IPS-18c (cell line): ENCODE data around the gene GLTPD2.

Source experiments
- H3K4me3 ChIP-seq: 2 replicates; pipeline ENCODE4 v1.7.0; 2013; ENCODE audit warnings: low read depth, mild to moderate bottlenecking, low read length, moderate library complexity; ENCODE audit not compliant: insufficient read depth
- H3K9me3 ChIP-seq: one replicate; pipeline ENCODE4 v1.6.1; 2013; ENCODE audit warnings: mild to moderate bottlenecking, low read length, moderate library complexity; ENCODE audit not compliant: control insufficient read depth, insufficient read depth

Gene GLTPD2

DNA sequence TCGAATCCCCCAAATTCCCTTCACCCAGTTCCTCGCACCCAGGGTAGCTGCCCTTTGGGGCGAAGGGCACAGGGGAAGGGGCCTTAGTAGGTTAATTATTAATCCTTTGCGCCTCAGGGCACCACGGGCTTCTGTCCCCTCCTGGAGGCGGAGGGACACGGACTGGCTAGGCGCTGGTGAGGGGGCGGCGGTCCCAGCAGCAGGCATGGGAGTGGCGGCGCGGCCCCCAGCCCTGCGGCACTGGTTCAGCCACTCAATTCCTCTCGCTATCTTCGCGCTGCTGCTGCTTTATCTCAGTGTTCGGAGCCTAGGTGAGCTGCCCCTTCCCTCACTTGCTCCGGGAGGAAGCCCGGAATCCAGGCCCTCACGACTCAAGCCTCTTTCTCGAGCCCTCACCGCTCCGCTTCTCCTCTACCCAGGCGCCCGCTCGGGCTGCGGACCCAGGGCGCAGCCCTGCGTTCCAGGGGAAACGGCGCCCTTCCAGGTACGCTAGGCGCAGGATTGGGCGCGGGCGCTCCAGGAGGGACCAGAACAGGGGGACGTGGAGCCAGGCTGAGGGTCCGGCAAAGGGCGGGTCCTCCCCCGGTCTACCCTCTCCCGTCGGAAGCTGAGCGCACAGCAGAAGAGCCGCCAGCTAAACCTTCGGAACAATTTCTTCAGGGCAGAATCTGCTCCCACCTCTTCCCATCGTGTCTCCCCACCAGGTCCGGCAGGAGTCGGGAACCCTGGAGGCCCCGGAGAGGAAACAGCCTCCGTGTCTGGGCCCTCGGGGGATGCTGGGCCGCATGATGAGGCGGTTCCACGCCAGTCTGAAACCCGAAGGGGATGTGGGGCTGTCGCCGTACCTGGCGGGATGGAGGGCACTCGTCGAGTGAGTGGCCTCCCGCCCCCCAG is at the start of gene GLTPD2:
GLTPD2 (plus strand) TSS at position 158 of the 894 bp plus-strand sequence; CDS start at position 206, 48 bp downstream.
- no peaks in the 10 kb centered on the region for H3K9me3 ChIP-seq
- H3K4me3 ChIP-seq: peak within 1 kb of the TSS; percentile 80

- peaks cover 2% of the 10 kb centered on the region for H3K9me3 ChIP-seq
- peak within 1 kb of the TSS; percentile 67 for H3K4me3 ChIP-seq
Measured at GRCh38 chr17:4739122-4740024, 49.4 kb upstream of the GLTPD2 start, which contains the start of the genes CXCL16 and ZMYND15. Gene CXCL16, minus strand, starts transcription at chr17:4739928. Its CDS starts 589 bp downstream, at chr17:4739339. Gene ZMYND15, plus strand, starts transcription at chr17:4739833. Its CDS starts 716 bp downstream, at chr17:4740549.

DNA sequence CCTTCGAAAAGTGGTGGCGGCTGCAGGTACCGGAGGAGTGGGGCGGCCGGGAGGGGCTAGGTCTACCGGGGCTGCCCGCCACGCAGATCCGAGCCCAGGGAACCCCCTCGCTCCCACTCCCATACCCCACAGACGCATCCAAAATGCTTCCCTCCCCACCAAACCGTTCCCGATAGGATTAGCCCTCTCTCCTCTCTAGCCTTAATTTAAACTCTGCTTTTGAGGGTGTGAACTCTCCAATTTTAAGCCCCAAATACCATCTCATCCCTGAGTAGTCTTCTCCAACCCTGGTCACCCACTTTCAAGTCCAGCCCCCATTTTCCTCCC is 48.8 kb upstream of the GLTPD2 start:
- Histone ChIP-seq H3K4me3 (peak overlapping the region; percentile 67; the same call in 1 of the 2 replicates), H3K9me3 (peaks cover 2% of the 10 kb centered on the region)

- peaks cover 2% of the 10 kb centered on the region for H3K9me3 ChIP-seq
- no peak overlapping the region for H3K4me3 ChIP-seq
Measured at GRCh38 chr17:4740584-4740983, 48.2 kb upstream of the GLTPD2 start.

DNA sequence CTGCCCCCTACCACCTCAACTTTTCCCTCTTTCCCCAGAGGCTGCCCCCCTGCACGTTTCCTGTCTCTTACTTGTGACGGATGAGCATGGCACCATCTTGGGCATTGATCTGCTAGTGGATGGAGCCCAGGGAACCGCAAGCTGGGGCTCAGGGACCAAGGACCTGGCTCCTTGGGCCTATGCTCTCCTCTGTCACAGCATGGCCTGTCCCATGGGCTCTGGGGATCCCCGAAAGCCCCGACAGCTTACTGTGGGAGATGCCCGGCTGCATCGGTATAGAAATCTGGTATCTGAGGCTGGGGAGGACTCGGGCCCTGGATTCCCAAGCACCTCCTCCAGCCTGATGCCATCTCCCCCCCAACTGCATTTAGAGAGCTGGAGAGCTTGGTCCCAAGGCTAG is 47.2 kb upstream of the GLTPD2 start:
- Histone ChIP-seq H3K4me3 (no peak overlapping the region), H3K9me3 (peaks cover 2% of the 10 kb centered on the region)

DNA sequence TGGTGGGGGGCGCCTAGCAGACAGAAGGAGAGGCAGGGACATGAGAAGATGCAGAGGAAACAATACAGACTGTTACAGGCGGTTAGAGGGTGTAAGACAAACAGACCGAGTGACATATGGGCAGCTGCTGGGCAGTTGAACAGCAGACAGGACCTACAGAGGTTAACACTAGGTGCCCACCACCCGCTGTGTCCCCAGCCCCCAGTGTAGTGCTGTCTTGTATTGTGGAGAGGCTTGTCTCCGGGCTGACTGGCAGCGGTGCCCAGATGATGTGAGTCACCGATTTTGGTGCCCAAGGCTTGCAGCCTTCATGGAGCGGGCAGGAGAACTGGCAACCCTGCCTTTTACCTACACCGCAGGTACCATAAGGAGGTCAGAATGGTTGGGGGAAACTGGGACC is 46.6 kb upstream of the GLTPD2 start:
- no peak overlapping the region for H3K4me3 ChIP-seq
- H3K9me3 ChIP-seq: peaks cover 2% of the 10 kb centered on the region

GRCh38 chr17:4742629-4743028 is 46.1 kb upstream of the GLTPD2 start:
- peaks cover 2% of the 10 kb centered on the region for H3K9me3 ChIP-seq
- H3K4me3 ChIP-seq: no peak overlapping the region

GRCh38 chr17:4743216-4743615 is 45.5 kb upstream of the GLTPD2 start:
- peaks cover 2% of the 10 kb centered on the region for H3K9me3 ChIP-seq
- H3K4me3 ChIP-seq: no peak overlapping the region

- Histone ChIP-seq H3K9me3 (peaks cover 2% of the 10 kb centered on the region), H3K4me3 (no peak overlapping the region)
Measured at GRCh38 chr17:4743898-4744297, 44.9 kb upstream of the GLTPD2 start.

DNA sequence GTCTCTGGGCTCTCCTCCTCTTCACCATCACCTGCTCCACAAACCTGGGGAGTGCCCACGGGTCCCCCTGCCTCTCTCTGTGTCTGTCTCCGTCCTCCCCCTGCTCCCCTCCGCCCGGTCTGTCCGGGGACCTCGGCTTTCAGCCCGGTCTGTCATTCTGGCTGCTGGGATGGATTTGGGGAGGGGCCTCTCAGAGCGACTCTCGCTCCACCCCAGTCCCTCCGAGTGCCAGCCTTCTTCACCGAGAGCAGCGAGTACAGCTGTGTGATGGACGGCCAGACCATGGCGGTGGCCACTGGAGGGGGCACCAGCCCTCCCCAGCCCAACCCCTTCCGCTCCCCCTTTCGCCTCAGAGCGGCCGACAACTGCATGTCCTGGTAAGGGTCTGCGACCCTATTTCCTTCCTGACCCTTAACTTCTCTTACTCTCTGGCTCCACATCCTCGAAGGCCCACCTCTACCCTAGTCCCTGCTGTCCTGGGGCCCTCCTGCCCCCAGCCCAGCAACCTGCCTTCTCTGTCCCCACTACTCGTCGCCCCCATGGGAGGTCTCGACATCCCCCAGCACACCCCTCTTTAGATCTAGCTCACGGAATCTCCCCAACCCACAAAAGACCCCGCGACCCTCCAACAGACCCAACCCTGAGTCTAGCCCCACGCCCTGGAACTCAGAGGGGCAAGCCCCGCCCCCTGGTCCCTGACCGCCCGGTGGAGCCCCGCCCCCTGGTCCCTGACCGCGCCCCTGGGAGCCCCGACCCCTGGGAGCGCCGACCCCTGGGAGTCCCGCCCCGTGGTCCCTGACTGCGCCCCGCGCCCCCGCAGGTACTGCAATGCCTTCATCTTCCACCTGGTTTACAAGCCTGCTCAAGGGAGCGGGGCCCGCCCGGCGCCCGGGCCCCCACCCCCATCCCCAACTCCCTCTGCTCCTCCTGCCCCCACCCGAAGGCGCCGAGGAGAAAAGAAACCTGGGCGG is 43.5 kb upstream of the GLTPD2 start:
- Histone ChIP-seq H3K9me3 (no peaks in the 10 kb centered on the region), H3K4me3 (peak overlapping the region; percentile 56)

- no peaks in the 10 kb centered on the region for H3K9me3 ChIP-seq
- H3K4me3 ChIP-seq: no peak overlapping the region
Measured at GRCh38 chr17:4747847-4748246, 40.9 kb upstream of the GLTPD2 start.

- no peaks in the 10 kb centered on the region for H3K9me3 ChIP-seq
- no peak overlapping the region for H3K4me3 ChIP-seq
Measured at GRCh38 chr17:4748686-4749085, 40.1 kb upstream of the GLTPD2 start.

- Histone ChIP-seq H3K4me3 (no peak overlapping the region), H3K9me3 (no peaks in the 10 kb centered on the region)
Measured at GRCh38 chr17:4750606-4751005, 38.2 kb upstream of the GLTPD2 start.

GRCh38 chr17:4751932-4752331 is 36.8 kb upstream of the GLTPD2 start:
- Histone ChIP-seq H3K9me3 (no peaks in the 10 kb centered on the region), H3K4me3 (no peak overlapping the region)

DNA sequence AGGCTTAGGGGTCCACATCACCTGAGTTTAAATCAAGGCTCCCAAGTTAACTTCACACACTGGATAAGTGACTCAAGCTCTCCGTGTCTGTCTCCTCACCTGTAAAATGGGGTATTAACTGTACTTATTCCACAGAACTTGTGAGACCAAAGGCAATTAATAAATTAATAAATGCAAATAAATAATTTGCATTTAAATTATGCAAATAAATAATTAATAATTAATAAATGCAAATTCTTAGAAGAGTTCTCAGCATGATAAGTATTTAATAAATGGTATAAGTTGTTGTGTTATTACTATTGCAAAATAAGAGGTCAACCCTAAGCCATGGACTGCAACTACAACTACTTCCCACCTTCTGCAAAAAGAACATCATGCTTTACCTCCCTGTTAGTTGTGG is 35.4 kb upstream of the GLTPD2 start:
- Histone ChIP-seq H3K4me3 (no peak overlapping the region), H3K9me3 (no peaks in the 10 kb centered on the region)

GRCh38 chr17:4759776-4760236 is 29.0 kb upstream of the GLTPD2 start:
- Histone ChIP-seq H3K4me3 (no peak overlapping the region), H3K9me3 (no peaks in the 10 kb centered on the region)

GRCh38 chr17:4764595-4764994 is 24.2 kb upstream of the GLTPD2 start:
- Histone ChIP-seq H3K4me3 (no peak overlapping the region), H3K9me3 (no peaks in the 10 kb centered on the region)
